Subcutaneous adipose tissue (tissue), 4 donors: ENCODE results near the gene LILRB3. TPM values are rescaled to one million over a fixed set of nuclear protein-coding genes. Genes with fewer than 3 reads are reported as not detected.
"Not testable (repeated sequence)": the region's sequence is repeated elsewhere in the genome, so short reads cannot be mapped to it uniquely, and the experiment has no call there.

Experiments used
- CTCF ChIP-seq: fragments of 450-650 bp; IDR thresholded peaks from one replicate; pipeline ENCODE4 v1.5.1; 2016; ENCODE audit warnings: low read depth, mild to moderate bottlenecking, control low read depth, antibody characterized with exemption, moderate library complexity
- total RNA-seq, 4 donors: library from RNA; depleted of rRNA; stranded (reverse); fragments of >200 nt; gene quantifications; one replicate each; pipeline ENCODE4 v1.1.0, GENCODE V29; 2016

The LILRB3 gene
- total RNA-seq, 4 donors from 2014 or later = 16.0 to 156 (median 43.1) TPM

- TF ChIP-seq CTCF = no peak
Observed at GRCh38 chr19:54248016-54248601, 25.3 kb upstream of the LILRB3 start.

- no peak for TF ChIP-seq CTCF
Observed at GRCh38 chr19:54247106-54247930, 24.5 kb upstream of the LILRB3 start.

- TF ChIP-seq CTCF = no peak
Observed at GRCh38 chr19:54245936-54246335, 23.1 kb upstream of the LILRB3 start.

GRCh38 chr19:54242646-54243045 lies 19.8 kb upstream of the LILRB3 start, which contains the start of gene LILRA6:
Gene LILRA6, minus strand, starts transcription at chr19:54242790.
- TF ChIP-seq CTCF = not testable (repeated sequence)

- TF ChIP-seq CTCF = no peak
Observed at GRCh38 chr19:54233941-54234340, 11.1 kb upstream of the LILRB3 start.

- TF ChIP-seq CTCF = no peak
Observed at GRCh38 chr19:54231077-54231931, 8.5 kb upstream of the LILRB3 start.

- no peak for TF ChIP-seq CTCF
Observed at GRCh38 chr19:54230031-54230430, 7.2 kb upstream of the LILRB3 start.
